ENCODE data around the gene RASD1. TPM values are rescaled to one million over a fixed set of nuclear protein-coding genes. Genes with fewer than 3 reads are reported as not detected.

Gene RASD1
- total RNA-seq, 4 donors from 2014 or later: 1.1 to 8.4 (median 4.3) TPM

DNA sequence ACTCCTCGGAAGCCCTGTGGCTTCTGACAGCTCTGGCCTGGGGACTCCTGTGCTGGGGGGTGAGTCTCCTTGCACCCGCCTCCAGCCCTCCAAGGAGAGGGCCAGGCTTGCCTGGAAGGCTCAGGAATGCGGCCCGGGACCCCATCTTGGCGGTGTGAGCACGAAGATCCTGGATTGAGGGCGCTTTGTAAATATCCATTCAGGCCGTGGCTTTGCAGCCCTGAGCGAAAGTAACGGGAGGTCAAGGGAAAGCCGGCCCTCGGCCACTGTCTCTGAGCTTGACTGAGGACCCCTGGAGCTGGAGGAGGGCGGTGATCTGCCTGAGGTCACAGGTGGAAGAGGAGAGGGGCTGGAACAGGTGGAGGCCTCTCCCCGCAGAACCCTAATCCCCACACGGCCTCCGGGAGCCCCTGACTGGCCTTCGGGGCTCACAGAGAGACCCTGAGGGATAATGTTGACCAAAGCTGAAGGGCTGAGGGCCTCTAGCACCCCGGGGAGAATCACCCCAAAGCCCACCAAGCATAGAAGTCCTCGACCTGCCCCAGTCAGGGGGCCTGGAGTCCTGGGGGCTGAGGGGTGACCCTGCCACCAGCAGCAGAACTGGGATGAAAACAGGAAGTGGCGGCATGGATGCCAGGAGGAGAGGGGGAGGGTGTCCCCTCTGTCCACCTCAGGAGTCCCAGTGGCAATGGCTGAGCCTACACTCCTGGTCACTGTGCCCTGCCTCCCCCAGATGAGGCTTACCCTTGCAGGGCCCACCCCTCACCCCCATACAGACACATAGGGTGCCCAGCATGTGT lies 8.3 kb upstream of the RASD1 start:
- Histone ChIP-seq H3K4me3 (no peak overlapping the region), H3K9me3 (no peaks in the 10 kb centered on the region), H3K4me1 (peaks cover 0 to 15% (median 5%) of the 10 kb centered on the region in 3 donors), H3K27me3 (peaks cover 0 to 2% (median 0%) of the 10 kb centered on the region in 4 donors), H3K27ac (no peak overlapping the region), H3K36me3 (peaks cover 0 to 15% (median 0%) of the 10 kb centered on the region in 3 donors)
- WGBS, 2 donors: 91 to 100% methylated on average over 2 to 4 of the region's 20 CpGs
- intact Hi-C loops (cut with DNase I): no loop called here
- DNase-seq: no peak
- TF ChIP-seq CTCF (IDR thresholded peaks at IDR 0.05) (no peak), POLR2A (IDR thresholded peaks at IDR 0.05) (no peak)

DNA sequence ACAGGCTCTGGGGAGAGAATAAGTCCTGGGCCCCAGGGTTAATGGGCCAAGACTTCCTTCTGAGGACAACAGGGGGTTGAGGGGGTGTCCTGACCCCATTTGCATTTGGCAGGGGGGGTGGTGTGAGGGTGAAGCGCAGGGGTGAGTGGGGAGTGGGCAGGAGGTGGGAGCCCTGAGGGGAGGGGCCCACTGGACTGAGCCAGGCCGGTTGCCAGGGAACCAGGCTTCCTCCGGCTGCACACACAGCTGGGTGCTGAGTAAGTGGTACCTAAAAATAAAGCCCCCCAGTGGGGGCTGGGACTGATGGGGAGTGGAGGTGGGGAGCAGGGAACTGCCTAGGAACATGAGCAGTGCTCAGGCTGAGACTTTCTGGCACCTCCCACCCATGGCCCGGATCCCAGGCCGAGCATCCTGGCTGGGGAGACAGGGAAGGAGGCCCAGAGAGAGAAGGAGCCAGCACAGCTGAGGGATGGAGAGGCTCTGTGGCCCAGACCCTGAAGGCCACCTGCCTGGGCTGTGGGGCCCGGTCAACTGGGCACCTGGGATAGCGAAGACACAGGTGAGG lies 7.5 kb upstream of the RASD1 start:
- Histone ChIP-seq H3K4me1 (peaks cover 0 to 15% (median 5%) of the 10 kb centered on the region in 3 donors), H3K27me3 (peaks cover 0 to 2% (median 0%) of the 10 kb centered on the region in 4 donors), H3K9me3 (no peaks in the 10 kb centered on the region), H3K36me3 (peaks cover 0 to 9% (median 0%) of the 10 kb centered on the region in 3 donors), H3K27ac (no peak overlapping the region), H3K4me3 (no peak overlapping the region)
- no peak for DNase-seq
- WGBS, 2 donors: 45 to 68% methylated on average over 2 to 4 of the region's 7 CpGs
- intact Hi-C loops (cut with DNase I): no loop called here
- no peak for TF ChIP-seq CTCF (IDR thresholded peaks at IDR 0.05)
- TF ChIP-seq POLR2A (IDR thresholded peaks at IDR 0.05): no peak

DNA sequence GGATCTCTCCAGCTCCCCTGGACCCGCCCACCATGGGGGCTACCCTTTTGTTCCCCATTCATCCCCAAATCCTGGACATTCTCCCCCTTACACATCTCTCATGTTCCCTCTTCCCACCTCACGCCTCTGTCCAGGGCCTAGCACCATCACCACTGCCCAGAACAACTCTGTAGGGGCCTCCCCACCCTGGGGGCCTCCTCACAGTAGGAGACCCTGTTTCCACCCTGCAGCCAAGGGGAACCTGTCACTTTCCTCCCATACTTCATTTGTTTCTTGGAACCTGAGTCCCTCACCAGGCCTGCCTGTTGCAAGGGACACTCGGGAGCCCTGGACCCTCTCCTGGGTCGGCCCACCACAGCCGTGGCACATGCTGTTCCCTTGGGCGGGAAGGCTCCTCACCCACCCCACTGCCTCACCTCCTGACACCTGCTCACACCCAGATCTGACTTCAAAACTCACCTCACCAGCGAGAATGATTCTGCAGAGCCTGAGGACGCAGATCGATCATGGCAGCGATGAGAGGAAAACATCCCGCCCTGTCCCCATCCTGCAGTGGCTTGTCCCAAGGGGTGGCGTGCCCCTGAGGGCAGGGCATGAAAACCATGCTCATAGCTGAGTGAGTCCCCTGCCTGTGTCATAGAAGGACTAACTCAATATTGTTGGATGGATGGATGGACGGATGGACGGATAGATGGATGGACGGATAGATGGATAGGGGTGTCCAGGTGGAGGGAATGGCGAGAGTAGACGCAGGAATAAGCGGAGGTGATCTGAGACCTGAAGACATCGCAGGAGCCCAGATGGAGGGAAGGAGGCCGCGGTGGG lies 6.8 kb upstream of the RASD1 start:
- H3K36me3 ChIP-seq: peaks cover 0 to 2% (median 0%) of the 10 kb centered on the region in 3 donors
- H3K27me3 ChIP-seq: peaks cover 0 to 2% (median 0%) of the 10 kb centered on the region in 4 donors
- H3K9me3 ChIP-seq: no peaks in the 10 kb centered on the region
- no peak overlapping the region for H3K27ac ChIP-seq
- WGBS, 2 donors: 77 to 85% methylated on average over 14 to 19 of the region's 21 CpGs
- intact Hi-C loops (cut with DNase I): no loop called here
- no peak for TF ChIP-seq CTCF (IDR thresholded peaks at IDR 0.05)
- TF ChIP-seq POLR2A (IDR thresholded peaks at IDR 0.05): no peak
- no peak overlapping the region for H3K4me3 ChIP-seq
- DNase-seq: no peak
- peaks cover 0 to 15% (median 5%) of the 10 kb centered on the region in 3 donors for H3K4me1 ChIP-seq

- no peak overlapping the region for H3K4me3 ChIP-seq
- whole genome bisulfite sequencing, 2 donors: 13 to 46% methylated on average over 7 to 10 of the region's 14 CpGs
- intact Hi-C loops (cut with DNase I): no loop called here
- TF ChIP-seq CTCF (IDR thresholded peaks at IDR 0.05) (peak in 1 of 6 experiments; percentile 6), POLR2A (IDR thresholded peaks at IDR 0.05) (no peak)
- H3K27ac ChIP-seq: no peak overlapping the region
- H3K27me3 ChIP-seq: peaks cover 0 to 4% (median 0%) of the 10 kb centered on the region in 4 donors
- peaks cover under 1 to 11% (median 3%) of the 10 kb centered on the region in 3 donors for H3K4me1 ChIP-seq
- no peaks in the 10 kb centered on the region for H3K9me3 ChIP-seq
- no peaks in the 10 kb centered on the region for H3K36me3 ChIP-seq
- no peak for DNase-seq
Measured at GRCh38 chr17:17500999-17501605, 4.9 kb upstream of the RASD1 start.
